ENCODE data around the gene NPLOC4. TPM values are rescaled to one million over a fixed set of nuclear protein-coding genes. Genes with fewer than 3 reads are reported as not detected.

NPLOC4 gene
- total RNA-seq, 1 experiment from 2014 or later: 79.7 TPM

DNA sequence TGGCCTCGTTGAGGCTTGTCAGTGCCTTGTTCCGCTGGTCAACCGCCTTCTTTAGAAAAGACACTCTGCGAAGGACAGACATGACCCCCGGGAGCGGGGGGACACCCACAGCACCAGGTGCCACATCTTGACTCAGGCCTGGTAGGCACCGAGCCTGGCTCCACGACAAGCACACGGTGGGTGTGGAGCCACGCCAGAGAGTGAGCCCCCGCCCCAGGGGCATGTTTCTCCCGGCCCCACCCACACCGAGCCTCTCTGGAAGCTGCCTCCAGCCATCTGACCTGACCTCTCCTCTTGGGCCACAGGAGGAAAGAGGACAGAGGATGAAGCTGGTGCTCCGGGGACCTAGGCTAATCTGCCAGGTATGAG lies 89.3 kb downstream of the NPLOC4 start:
- no peak for DNase-seq (ENCODE audit: low read depth)

DNA sequence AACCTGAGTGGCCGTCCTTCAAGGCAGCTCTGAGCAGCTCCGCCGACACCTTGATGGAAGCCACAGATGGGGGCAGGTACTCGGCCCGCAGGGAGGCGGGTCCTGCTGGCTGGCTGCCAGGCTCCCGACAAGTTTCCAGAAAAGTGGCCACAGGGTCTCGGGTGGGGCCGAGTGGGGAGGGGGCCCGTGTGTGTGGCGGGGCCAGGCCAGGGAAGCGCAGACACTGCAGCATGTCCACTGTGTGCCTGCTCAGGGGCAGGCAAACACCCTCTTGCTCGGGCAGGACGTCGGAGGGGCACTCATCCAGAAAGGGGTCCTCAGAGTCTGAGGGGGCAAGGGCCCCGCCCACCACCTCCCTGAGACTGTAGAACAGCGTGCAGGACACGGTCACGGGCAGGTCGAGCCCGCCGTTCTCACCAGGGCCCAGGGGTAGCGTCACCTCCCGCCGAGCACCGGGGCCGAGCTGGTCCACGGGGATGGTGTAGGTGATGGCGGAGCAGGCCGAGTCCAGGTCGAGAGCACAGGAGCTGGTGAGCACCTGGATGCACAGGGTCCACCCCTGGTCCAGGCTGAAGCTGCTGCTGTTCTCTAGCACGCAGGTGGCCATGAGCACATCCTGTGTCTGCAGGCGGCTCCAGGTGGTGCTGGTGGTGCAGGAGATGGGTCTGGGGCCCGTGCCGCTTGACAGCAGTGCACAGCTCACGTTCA lies 89.9 kb downstream of the NPLOC4 start:
- DNase-seq (ENCODE audit: low read depth): no peak

DNA sequence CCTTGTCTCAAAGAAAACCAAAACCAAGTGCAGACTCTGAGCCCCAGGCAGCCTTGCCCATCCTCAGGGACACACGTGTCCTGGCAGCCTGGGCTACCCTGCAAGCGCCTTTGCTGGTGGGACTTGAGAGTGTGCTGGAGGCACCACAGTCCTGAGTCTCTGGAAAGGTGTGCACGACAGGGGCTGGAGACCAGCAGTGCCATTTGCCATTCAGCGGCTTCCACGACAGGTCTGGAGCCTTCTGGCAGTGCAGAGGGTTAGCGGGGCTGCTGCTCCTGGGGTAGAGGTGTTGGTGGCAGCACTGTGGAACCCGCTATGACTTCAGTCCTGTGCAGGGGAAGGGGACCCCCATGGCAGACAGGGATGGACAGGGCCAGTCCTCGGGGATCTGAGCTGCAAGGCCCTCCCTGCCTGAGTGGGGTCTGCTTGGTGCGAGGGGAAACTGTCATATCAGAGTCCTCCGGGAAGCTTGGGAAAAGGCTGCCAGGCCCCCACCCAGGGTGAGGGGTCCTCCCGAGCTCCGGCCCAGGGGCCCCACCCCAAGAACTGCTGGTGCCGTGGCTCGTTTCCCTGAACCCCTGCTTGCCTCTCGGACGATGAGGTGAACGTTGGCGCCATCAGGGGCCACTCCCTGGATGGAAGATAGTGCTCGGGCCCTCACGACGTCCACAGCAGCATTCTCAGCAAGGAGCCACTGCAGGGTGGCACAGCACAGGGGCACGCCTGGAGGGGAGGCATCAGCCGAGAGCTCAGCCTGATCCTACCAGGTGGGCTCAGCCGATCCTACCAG lies 91.6 kb downstream of the NPLOC4 start:
- DNase-seq (ENCODE audit: low read depth): no peak

DNA sequence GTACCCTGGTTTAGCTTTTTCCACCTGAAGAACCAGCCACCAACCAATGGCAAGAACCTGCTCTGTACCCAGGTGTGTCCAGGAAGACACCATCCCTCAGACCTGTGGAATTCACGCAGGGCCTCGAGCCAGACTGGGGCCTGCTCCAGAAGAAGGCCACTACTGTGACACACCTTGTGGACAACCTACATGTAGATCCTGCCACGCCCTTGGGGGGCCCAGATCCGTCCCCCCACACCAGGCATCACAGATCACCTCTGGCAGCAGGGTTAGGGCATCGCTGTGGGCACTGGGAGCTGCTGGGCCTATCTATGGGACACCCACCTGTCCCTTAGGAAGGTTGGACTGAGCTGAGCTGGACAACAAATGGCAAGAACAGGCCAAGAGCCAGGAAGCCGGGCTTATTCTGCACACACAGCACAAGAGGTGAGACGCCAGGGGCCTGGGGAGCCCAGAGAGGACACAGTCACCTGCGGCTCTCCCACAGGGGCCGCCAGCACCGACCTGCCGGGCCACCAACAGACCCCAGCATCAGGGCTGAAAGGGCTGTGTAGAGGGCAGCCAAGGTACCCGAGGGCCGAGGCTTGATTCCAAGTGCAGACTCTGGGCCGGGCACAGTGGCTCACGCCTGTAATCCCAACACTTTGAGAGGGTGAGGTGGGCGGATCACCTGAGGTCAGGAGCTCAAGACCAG lies 92.5 kb downstream of the NPLOC4 start:
- no peak for DNase-seq (ENCODE audit: low read depth)

DNA sequence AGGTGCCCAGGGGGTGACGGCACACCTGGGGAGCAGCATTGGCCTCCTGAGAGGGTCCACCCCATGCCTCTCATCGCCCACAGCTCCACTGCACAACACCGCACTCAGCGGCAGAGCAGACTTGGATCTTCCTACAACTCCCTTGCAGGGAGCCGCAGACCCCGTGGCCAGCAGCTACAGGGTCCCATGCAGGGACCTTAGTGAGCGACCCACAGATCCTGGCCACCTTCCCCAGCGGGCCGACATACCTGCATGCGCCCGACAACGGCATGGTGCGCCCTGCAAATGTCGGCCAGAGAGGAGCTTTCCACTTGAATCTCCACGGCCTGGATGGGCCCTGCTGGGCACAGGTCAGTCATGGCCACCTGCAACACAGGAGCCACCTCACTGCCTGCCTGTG lies 93.2 kb downstream of the NPLOC4 start:
- DNase-seq (ENCODE audit: low read depth): no peak

DNA sequence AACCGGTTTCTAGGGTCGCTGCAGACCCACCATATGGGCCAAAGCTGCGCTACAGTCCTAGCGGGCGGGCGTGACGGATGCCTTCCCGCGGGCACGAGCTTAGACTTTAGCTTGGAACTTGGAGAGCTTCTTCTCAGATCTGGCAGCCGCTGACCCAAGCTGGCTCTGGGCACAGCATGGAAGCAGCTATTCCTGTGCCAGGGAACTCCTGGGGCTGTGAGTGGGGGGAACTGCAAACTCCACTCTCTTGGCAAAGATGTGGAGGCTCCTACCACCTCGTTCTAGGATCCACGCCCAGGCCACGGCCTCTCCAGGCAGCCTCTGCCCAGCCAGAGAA lies 93.6 kb downstream of the NPLOC4 start:
- DNase-seq (ENCODE audit: low read depth): no peak

DNA sequence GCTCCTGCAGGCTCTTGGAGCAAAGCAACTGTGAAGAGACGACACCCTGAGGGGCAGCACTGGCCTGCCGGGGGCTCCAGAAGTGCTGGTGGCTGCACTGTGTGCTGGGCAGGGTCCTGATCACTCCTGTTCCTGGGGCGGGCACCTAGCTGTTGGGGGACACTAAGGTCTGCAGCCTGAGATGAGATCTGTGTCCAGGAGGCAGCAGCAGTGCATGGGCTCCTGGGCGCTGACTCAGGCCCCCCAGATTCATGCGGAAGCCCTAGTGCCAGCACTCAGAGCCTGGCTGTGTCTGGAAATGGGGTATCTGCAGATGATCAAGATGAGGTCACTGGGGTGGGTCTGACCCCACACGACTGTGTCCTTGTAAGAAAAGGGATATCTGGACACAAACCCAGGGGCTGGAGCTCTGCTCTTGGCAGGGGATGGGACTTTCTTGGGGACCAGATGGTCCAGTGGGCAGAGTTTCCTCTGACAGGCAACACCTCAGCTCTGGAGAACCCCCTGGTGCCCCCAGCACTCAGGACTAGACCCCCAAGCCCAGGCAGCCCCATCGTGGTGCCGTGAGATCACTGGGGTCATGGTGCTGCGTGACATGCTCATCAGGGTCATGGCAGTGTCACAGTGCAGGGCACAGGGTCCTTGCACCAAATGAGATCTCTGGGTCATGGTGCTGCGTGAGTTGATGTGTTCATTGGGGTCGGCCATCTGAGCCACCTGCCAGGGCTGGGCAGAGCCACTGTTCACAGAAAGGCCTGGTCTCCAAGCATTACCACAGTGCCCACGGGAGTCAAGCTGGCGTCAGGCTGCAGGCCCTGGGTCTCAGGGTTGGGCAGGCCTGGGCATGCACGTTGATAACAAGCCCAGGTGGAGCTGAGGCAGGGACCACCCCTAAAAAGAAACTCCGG lies 94.2 kb downstream of the NPLOC4 start:
- DNase-seq (ENCODE audit: low read depth): no peak

DNA sequence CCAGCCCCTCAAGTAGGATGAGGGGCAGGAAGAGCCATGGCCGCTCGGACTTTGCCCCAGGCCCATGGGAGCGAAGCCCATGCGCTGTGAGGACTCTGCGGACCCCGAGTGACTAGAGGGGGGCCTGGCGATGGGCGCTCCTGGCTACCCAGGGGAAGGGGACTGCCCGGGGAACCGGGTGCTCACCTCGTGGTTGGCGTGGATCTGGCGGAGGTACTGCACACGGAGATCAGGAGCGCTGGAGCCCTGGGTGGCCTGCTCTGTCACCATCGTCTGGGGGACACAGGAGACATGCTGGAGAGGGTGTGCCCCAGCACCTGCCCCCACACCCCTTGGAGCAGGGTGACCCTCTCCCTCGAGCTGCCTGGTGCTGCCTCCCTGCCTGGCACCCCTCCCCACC lies 95.8 kb downstream of the NPLOC4 start:
- DNase-seq (ENCODE audit: low read depth): no peak

DNA sequence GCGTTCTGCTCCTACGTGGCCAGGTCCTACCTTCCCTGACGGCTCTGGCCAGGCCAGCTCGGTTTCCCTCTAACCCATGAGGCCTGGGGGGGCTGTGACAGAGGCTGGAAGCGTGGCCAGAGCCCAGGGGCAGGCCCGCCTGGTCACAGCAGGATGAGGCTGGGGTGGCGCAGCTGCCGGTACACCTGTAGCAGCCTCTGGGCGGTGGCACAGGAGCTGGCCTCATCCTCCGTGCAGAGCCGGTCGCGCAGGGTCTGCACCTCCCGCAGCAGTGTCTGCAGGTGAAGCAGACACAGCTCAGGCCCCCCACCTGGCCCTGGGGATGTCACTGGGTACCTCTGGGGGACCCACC lies 96.3 kb downstream of the NPLOC4 start:
- DNase-seq (ENCODE audit: low read depth): no peak

DNA sequence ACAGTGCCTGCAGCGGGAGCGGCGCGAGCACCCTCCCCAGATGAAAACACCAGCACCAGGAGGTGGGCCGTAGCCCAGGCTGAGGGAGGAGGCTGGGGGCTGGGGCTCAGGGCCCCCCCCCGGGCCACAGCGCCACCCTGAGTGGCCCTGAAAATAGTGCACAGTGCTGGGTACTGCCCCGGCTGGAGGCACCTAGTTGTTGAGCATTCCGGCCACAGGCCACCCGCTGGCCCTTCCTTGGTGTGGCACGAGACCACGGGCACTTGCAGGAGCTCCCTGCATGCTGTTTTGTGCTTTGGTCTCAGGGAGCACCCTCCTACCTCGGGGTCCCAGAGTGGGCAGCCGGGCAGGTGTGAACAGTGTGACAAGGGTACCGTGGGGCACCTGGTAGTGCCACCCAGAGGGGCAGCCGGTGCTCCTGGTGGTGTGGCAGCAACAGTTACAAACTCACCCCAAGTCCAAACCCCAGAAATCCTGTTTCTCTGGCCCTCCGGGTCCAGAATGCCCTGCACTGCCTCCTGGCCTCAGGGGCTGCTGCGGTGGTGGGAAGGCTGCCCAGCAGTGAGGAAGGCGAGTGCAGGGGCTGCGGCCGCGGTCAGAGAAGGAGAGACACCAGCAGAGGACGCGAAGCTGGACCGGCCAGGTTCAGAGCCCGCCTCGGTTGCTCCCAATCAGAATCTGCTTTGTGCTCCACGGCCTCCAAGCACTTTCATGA lies 96.8 kb downstream of the NPLOC4 start:
- DNase-seq (ENCODE audit: low read depth): no peak

DNA sequence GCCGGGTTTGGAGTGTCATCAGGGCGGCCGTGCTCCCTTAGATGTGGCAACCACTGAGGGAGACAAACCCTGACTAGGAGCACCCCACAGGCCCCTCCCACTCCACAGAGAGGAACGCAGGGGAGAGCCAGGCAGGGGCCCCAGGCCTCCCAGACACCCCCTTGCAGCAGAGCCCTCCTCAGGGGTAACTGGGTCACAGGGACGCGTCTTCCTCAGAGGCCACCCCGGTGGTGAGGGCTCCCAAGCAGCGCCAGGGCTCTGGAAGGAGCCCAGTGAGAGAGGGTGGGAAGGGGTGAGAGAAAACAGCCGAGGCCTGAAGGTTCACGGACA lies 97.4 kb downstream of the NPLOC4 start:
- DNase-seq (ENCODE audit: low read depth): no peak

DNA sequence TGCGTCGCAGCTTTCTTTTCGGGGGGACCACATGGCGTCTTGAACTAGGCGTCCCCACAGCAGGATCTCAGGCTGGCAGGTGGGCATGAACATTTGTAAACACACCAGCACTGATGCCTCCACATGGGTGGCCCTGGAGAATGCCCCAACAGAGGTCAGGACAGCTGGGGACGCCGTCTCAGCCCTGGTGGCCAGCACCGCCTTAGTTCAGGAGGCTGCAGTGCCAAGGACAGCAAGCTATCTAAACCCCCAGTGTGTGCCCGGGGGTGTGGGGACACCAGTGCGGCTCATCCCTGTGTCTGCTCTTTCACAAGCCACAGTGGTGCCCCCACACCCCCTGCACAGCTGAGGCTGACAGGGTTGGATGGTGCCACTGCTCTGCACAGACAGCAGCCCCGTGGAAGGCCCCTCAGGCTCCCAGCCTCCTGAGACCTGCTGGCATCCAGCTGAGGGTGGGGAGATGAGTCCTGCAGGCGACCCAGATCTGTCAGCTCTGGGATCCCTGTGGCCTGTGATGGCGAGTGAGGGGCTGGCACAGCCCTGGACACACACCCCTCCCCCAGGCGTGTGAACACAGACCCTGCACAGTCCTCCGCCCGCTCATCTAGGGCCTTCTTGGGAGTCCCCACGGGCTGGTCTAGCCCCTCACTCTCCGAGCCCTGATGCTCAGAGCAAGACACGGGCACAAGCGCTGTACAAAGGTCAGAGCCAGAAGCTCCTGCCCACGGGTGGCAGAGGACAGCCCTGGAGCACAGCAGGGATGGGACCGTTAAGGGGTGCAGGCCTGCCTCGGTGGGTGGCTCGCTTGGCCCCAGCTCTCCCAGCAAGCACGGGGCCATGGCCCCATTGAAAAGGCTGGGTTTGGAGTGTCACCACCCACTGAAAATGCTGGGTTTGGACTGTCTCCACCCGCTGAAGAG lies 98.0 kb downstream of the NPLOC4 start:
- no peak for DNase-seq (ENCODE audit: low read depth)

DNA sequence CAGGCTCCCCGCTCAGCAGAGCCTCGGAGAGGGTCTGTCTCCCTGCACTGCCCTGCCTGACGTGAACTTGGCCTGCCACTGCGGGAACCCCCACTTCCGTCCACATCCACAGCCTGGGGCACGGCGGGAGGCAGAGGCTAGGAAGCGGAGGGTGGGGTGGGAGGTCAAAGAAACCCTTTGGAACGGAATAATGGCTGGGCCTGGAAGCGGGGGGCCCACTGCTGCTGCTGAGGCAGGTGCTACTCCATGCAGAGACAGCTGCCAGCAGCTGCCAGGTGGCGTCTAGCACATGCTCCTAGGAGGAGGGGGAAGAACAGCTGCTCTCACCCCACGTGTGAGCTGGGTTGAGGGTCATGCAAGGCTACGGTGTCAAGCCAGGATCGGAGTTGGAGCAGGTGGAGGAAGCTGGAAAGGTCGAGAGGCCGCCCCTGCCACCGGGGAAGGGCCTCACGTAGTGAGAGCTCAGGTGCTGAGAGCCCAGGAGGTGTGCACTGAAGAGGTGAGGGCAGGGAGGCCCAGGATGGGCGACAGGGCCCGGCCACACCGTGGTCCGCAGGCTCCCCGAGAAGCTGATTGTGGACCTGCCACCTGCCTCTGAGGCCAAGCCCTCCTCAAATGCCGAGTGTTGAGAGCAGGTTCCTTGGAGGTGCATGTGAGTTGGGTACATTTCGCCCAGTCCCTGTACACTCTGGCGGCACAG lies 98.9 kb downstream of the NPLOC4 start:
- no peak for DNase-seq (ENCODE audit: low read depth)

DNA sequence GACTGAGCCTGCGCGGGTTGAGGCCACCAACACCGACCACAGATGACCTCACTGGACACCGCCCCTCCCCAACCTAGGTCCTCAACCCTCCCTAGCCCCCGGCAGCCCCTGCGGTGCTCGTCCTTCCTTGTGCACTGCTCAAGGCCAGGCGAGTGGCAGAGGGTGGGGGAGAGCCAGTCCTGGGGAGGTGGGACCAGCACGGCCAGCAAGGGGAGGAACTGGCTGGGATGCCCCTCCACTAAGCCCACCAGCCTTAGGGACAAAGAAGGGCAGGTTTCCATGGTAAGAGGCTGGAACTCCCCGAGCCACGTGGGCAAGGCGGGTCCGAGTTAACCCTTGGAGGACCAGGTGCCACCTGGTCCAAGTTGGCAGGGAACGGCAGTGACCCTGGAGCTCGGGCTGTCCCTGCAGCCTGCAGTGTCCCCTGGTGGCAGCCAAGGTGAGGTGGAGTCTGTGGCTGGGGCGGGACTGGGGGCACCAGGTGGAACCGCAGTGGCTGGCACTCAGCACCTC lies 99.5 kb downstream of the NPLOC4 start:
- DNase-seq (ENCODE audit: low read depth): no peak

DNA sequence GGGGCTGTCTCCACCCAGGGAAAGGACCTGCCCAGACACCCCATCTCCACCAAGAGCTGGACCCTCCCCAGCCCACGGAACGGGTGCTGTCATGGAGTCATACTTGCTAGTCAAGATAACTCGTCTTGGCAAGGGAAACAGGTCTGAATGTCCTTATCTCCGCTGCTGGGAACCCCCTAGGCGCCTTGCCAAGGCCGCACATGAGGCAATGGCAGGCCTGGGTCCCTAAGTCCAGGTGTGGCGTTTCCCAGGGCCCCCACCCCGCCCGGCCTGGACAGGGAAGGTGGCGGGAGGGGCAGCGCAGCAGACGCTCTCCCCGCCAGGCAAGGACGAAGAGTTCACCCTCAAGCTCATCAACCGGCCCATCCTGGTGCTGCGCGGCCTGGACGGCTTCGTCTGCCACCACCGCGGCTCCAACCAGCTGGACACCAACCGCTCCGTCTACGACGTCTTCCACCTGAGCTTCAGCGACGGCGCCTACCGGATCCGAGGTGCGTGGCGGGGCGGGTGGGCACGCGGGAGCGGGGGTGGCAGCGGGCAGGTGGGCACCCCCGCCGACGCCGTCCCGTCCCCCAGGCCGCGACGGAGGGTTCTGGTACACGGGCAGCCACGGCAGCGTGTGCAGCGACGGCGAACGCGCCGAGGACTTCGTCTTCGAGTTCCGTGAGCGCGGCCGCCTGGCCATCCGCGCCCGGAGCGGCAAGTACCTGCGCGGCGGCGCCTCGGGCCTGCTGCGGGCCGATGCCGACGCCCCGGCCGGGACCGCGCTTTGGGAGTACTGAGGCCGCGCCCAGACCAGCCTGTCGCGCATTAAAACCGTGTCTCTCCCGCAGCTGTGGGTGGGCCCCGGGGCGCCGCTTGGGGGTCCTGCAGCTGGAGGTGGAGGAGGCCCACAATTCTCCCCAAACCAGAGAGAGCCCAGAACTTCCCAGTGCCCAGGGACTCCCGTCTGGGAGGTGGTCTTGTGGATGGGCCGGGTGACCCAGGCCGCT lies 100.3 kb downstream of the NPLOC4 start:
- DNase-seq (ENCODE audit: low read depth): no peak

DNA sequence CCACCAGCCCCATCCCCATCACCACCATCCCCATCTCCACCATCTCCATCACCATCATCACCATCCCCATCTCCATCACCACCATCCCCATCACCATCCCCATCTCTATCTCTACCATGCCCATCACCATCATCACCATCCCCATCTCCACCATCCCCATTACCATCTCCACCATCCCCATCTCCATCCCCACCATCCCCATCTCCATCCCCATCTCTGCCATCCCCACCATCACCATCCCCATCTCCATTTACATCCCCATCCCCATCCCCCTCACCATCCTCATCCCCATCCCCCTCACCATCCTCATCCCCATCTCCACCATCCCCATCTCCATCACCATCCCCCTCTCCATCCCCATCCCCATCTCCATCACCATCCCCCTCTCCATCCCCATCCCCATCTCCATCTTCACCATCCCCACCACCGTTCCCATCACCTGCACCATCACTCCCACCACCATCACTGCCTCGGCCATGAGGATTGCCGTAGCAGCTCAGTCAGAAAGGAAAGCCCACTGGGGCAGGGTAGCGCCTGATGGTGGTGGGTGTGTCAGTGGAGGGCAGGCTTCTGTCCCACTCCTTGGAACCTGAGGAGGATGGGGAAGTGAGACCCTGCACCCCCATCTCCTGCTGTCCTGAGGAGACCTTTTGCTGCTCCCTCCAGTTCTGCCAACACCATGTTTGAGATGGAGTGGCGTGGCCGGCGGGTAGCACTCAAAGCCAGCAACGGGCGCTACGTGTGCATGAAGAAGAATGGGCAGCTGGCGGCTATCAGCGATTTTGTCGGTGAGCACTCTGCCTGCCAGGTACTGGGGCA lies 101.2 kb downstream of the NPLOC4 start:
- DNase-seq (ENCODE audit: low read depth): no peak

DNA sequence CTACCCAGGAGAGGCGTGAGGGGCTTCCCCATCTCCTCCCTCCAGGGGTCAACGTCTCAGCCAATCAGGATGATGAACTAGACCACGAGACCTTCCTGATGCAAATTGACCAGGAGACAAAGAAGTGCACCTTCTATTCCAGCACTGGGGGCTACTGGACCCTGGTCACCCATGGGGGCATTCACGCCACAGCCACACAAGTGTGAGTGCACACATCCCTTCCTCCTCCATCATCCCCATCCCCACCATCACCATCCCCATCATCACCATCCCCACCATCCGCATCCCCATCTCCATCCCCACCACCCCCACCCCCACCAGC lies 101.9 kb downstream of the NPLOC4 start:
- DNase-seq (ENCODE audit: low read depth): no peak
